ENCODE data around the gene CACNA1C. TPM values are rescaled to one million over a fixed set of nuclear protein-coding genes. Genes with fewer than 3 reads are reported as not detected.

The CACNA1C gene
- total RNA-seq, 4 donors from 2014 or later = 2.0 to 4.2 (median 2.5) TPM

GRCh38 chr12:2286461-2287131 is 233.8 kb downstream of the CACNA1C start:
- peaks cover 0 to 12% of the 10 kb centered on the region in 2 donors for H3K4me1 ChIP-seq

DNA sequence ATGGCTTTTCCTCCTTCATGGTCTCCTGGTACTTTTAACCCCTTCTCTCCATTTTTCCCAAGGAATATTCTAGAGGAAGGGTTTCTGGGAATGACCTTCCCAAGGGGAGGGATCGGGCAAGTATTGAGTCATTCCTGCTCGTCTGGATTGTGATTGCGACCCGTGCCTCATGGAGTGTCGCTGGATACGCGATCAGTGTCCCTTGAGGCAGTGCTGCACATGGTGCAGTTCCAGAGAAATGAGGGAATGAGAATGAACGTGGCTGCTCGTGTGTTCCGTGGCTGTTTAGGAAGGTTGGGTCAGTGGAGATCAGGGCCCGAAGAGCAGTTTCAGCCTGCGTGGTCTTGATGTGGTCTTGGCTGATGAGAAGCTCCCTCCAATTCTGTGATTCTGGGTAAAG is 234.4 kb downstream of the CACNA1C start:
- H3K36me3 ChIP-seq = no peaks in the 10 kb centered on the region
- TF ChIP-seq CTCF (IDR thresholded peaks at IDR 0.05) = no peak
- no peak for TF ChIP-seq POLR2A (IDR thresholded peaks at IDR 0.05)
- H3K27ac ChIP-seq = peak overlapping the region in 2 of 3 donors; percentile 11 to 65
- H3K4me3 ChIP-seq (replicated peaks in 1 of 3) = no peak overlapping the region
- H3K27me3 ChIP-seq = no peaks in the 10 kb centered on the region
- 75 to 80% methylated on average over 12 of the region's 12 CpGs for WGBS, 2 donors
- H3K9me3 ChIP-seq = no peaks in the 10 kb centered on the region
- peaks cover 0 to 12% of the 10 kb centered on the region in 2 donors for H3K4me1 ChIP-seq
- no peak for DNase-seq
- intact Hi-C loops (cut with DNase I) = no loop called here

More at GRCh38 chr12:2286461-2287131, 233.8 kb downstream of the CACNA1C start:
- 68 to 74% methylated on average over 6 to 9 of the region's 9 CpGs for WGBS, 2 donors
- no peaks in the 10 kb centered on the region for H3K36me3 ChIP-seq
- TF ChIP-seq CTCF (IDR thresholded peaks at IDR 0.05) = no peak
- TF ChIP-seq POLR2A (IDR thresholded peaks at IDR 0.05) = no peak
- H3K27ac ChIP-seq = peak overlapping the region in 2 of 3 donors; percentile 11 to 65
- no peak overlapping the region for H3K4me3 ChIP-seq (replicated peaks in 1 of 3)
- H3K9me3 ChIP-seq = no peaks in the 10 kb centered on the region
- H3K27me3 ChIP-seq = no peaks in the 10 kb centered on the region
- intact Hi-C loops (cut with DNase I) = no loop called here
- no peak for DNase-seq

GRCh38 chr12:2287589-2287988 is 234.8 kb downstream of the CACNA1C start:
- H3K27ac ChIP-seq = no peak overlapping the region
- H3K4me3 ChIP-seq (replicated peaks in 1 of 3) = no peak overlapping the region
- DNase-seq = no peak
- no peaks in the 10 kb centered on the region for H3K36me3 ChIP-seq
- no peaks in the 10 kb centered on the region for H3K9me3 ChIP-seq
- no peak for TF ChIP-seq CTCF (IDR thresholded peaks at IDR 0.05)
- no peak for TF ChIP-seq POLR2A (IDR thresholded peaks at IDR 0.05)
- WGBS, 2 donors = 73 to 79% methylated on average over 5 of the region's 5 CpGs
- peaks cover 0 to 12% of the 10 kb centered on the region in 2 donors for H3K4me1 ChIP-seq
- intact Hi-C loops (cut with DNase I) = no loop called here
- H3K27me3 ChIP-seq = no peaks in the 10 kb centered on the region

DNA sequence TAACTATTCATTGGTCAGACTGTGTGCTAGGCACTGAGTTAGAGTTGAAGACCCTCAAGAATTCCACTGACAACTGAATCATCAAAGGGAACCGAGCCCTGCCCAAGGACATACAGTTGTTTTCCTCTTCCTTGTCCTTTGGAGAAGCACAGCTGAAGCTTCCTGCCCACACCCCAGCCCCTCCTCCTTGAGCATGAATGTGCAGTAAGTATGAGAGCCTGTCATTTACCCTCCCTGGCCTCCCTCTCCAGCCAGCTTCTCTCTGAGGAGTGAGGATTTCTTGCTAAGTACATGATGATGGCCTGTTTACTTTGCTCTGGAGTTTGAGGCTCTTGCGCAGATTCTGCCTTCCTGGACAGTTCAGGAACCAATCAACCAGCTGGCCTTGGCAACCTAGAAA is 235.2 kb downstream of the CACNA1C start:
- Histone ChIP-seq H3K27ac (no peak overlapping the region), H3K4me3 (replicated peaks in 1 of 3) (no peak overlapping the region), H3K27me3 (no peaks in the 10 kb centered on the region), H3K4me1 (peaks cover 0 to 12% of the 10 kb centered on the region in 2 donors), H3K9me3 (no peaks in the 10 kb centered on the region), H3K36me3 (no peaks in the 10 kb centered on the region)
- TF ChIP-seq CTCF (IDR thresholded peaks at IDR 0.05) (no peak), POLR2A (IDR thresholded peaks at IDR 0.05) (no peak)
- WGBS, 2 donors = 55 to 60% methylated on average over 2 of the region's 2 CpGs
- DNase-seq = no peak
- intact Hi-C loops (cut with DNase I) = no loop called here

DNA sequence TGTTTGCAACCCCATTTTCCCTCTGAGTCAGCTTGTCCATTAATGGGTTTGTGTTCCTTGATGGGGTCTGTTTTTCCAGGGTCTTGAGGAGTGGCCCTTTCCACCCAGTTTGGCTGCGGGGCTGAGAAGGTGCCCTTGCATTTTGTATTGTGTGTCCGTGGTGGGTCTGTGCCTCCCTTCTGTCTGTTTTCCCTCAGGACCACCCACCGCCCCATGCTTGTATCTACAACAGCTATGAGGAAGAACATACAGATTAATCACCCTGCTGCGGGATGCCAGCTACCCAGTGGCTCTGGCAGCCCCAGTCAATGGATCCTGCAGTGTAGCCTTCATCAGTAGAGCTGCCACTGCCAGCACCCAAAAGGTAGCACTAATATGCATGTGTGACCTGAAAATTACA is 235.7 kb downstream of the CACNA1C start:
- Histone ChIP-seq H3K4me3 (replicated peaks in 1 of 3) (no peak overlapping the region), H3K36me3 (no peaks in the 10 kb centered on the region), H3K27ac (no peak overlapping the region), H3K4me1 (peaks cover 0 to 12% of the 10 kb centered on the region in 2 donors), H3K9me3 (no peaks in the 10 kb centered on the region), H3K27me3 (no peaks in the 10 kb centered on the region)
- TF ChIP-seq CTCF (IDR thresholded peaks at IDR 0.05) = no peak
- no peak for TF ChIP-seq POLR2A (IDR thresholded peaks at IDR 0.05)
- DNase-seq = no peak
- intact Hi-C loops (cut with DNase I) = no loop called here
- WGBS, 2 donors = 76 to 88% methylated on average over 4 of the region's 4 CpGs
